Body of pancreas (tissue), 4 donors: Measurements from ENCODE around the gene C15orf39.

Experiments used
- CTCF ChIP-seq, 7 experiments: fragments of 450-650 bp in 4 of 7; fragments of 200-600 bp in 3 of 7; sonication (generic) in 3 of 7; IDR thresholded peaks; one replicate each; pipeline ENCODE4 v1.5.1; 2016 to 2019; ENCODE audit warnings: antibody characterized with exemption in 7 of 7
- POLR2A ChIP-seq, 3 donors: fragments of 450-650 bp; IDR thresholded peaks; one replicate each; pipeline ENCODE4 v1.6.1; 2016; ENCODE audit warnings: antibody characterized with exemption in 3 of 3, mild to moderate bottlenecking in 2 of 3

GRCh38 chr15:75235051-75235673, 33.5 kb downstream of the C15orf39 start:
- no peak for TF ChIP-seq CTCF (IDR thresholded peaks at IDR 0.05)
- TF ChIP-seq POLR2A (IDR thresholded peaks at IDR 0.05) = no peak
